ENCODE measurements around the gene NKX1-1. TPM values are rescaled to one million over a fixed set of nuclear protein-coding genes. Genes with fewer than 3 reads are reported as not detected.

Gene NKX1-1
- total RNA-seq, result not detected in 2 replicates

GRCh38 chr4:1406394-1406980 is at the start of gene NKX1-1:
NKX1-1 (minus strand) TSS chr4:1406442; CDS start chr4:1406442, 0 bp downstream.

Other genes with a start within 250 kb of the NKX1-1 start
- gene SPON2, start 233.9 kb downstream of the NKX1-1 start, total RNA-seq, result 479 and 1,063 TPM in 2 replicates
- 329 and 416 TPM in 2 replicates for gene CTBP1, start 157.3 kb downstream of the NKX1-1 start, total RNA-seq
- gene MAEA, start 116.6 kb downstream of the NKX1-1 start, total RNA-seq, result 85.9 and 114 TPM in 2 replicates
- 15.5 and 15.7 TPM in 2 replicates for gene UVSSA, start 59.2 kb downstream of the NKX1-1 start, total RNA-seq

All from placental pericyte (primary cell).